GM19452 (cell line): ENCODE results near the gene WDFY3.

ENCODE experiments used
- ATAC-seq: cut with Tn5 transposase; IDR thresholded peaks from one replicate; pipeline ENCODE4 v1.9.1; 2021; ENCODE audit not compliant: unreplicated experiment

The WDFY3 gene

DNA sequence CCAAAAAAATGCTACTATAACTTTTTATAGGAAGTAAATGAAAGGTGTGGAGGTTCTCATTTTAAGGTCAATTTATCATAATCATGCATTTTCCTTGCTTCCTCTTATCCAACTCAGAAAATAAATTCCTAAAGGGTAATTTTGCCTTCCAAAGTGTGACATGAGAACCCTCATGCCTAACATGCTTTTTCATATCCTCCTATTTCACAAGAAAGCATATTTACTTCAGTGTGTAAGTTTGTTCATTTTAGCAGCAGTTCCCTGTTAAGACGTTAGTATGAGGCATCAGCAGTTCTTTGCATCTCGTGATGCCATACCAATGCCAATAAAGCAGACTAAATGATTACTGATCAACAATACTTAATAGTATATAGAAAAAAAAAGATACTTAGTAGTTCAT is 18.4 kb downstream of the WDFY3 start:
- ATAC-seq, result no peak

GRCh38 chr4:84944947-84945346 is 21.5 kb downstream of the WDFY3 start:
- no peak for ATAC-seq

GRCh38 chr4:84940960-84941359 is 25.5 kb downstream of the WDFY3 start:
- ATAC-seq, result no peak

DNA sequence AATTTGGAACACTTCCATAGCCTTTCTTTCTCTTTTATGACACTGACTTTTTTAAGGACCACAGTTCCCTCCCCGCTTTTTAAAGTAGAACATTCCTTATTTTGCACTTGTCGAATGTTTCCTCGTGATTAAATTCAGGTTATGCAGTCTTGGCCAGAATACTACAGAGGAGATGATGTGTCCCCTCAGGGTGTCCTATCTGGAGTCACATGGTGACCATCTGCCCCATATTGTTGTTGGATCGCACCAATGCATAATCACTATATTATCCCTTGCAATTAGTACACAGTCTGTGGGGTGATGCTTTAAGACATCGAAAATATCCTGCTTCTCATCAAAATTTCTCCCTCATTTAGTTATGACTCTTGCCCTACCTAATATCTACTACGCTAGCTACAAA is 27.4 kb downstream of the WDFY3 start:
- no peak for ATAC-seq

DNA sequence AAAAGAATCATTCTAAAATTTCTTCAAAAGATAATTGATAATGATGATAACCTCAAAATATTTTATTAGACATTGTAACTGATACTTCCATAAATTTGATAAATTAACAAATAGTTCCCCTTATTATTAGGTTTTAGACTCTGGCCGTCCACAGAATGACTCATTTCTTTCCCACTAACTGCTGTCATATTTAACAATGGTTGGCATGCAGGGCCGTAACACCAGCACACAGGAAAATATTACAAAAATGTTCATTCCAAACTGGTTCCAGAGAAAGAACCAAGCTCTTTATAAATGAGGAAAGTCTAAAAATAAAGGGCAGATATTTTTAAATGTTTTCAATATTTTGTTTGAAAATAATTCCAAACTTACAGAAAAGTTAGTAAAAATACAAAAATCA is 28.2 kb downstream of the WDFY3 start:
- ATAC-seq, result no peak

DNA sequence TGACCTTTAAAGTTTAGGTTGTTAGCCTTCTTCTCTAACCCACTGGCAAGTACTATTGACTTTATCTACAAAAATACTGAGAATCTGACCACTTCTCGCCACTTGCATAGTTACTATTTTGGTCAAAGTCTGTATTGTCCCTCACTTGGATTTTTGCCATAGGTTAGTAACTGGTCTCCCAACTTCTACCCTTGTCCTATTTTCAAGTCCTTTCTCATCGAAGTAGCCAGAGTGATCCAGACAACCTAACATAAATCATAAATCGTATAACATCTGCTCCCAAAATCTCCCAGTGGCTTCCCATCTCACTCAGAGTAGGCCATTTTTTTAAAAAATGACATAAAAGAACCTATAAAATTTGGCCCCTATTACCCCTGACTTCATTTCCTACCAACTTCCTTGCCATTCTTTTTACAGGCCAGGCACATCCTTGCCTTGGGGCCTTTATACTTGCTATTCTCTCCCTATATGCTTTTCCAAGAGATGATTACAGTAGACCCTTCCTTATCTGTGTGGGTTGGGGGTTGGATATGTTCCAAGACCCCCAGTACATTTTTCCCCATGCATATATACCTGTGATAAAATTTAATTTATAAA is 29.0 kb downstream of the WDFY3 start:
- ATAC-seq, result no peak

GRCh38 chr4:84936123-84936522 is 30.4 kb downstream of the WDFY3 start:
- ATAC-seq, result no peak

GRCh38 chr4:84932462-84932861 is 34.0 kb downstream of the WDFY3 start:
- ATAC-seq, result no peak

DNA sequence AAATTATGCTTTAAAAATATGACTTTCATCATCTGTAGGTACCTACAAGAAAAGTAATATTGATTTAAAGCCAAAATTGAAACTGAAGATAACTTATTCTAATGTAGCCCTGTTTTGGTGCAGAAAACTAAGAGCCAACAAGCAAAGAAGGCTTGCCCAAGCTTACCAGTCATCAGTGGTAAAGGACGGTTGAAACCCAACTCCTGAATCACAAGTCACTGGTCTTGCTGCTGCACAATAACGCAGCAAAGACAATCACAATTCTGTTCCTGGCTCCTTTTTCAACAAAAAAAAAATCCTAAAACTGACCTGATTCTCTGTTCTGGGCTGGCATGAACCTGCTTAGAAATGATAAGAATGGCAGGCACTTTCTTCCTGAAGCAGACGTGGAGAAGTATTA is 34.5 kb downstream of the WDFY3 start:
- no peak for ATAC-seq

DNA sequence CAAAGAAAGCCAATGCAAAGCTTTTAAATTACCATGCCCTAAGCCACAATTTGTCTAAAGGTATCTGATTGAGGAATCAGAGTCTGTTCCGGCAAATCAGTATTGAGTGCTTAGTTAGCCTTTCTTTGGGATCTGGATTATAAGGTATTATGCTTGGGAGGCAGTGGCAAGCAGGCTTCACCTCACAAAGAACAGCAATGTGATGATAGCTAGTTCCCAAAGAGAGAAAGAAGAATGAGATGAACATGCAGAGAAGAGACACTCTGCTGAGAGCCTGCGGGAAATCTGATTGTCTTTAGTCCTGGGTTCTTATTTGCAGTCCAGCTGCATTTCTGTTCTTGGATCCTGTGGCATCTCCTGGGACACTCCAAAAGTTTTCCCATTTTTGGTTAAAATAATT is 35.2 kb downstream of the WDFY3 start:
- no peak for ATAC-seq

GRCh38 chr4:84928089-84928488 is 38.4 kb downstream of the WDFY3 start:
- ATAC-seq, result no peak

- no peak for ATAC-seq
Measured at GRCh38 chr4:84927428-84927827, 39.1 kb downstream of the WDFY3 start.

DNA sequence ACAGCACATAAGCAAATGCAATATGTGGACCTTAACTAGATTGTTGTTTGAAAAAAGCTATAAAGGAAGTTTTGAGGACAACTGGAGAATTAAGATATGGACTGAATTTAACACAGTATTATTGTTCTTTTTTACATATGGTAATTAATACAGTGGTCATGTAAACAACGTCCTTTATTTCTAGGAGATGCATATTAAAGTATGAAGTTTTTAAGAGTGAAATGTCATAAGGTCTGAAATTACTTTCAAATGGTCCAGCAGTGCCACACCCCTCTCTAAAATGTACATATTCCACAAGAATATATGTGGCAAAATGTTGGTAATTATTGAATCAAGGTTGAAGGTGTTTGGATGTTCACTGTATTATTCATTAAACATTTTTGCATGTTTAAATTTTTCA is 40.9 kb downstream of the WDFY3 start:
- ATAC-seq, result no peak

DNA sequence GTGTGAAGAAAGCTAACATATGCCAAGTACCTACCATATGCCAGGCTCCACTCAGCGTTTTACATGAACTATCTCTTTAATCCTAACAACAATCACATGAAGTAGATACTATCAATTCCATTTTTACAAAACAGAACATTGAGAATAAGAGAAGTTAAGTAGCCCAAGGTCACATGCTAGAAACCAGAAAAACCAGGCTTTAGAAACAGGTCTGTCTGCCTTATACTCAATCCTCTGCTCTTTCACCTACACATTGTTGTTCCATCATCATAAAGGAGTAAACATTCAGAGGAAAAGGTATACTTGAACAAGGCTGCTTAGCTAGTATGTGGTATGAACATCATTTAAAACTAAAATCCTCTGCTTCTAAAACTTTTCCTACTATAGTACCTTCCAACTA is 42.1 kb downstream of the WDFY3 start:
- ATAC-seq, result no peak

DNA sequence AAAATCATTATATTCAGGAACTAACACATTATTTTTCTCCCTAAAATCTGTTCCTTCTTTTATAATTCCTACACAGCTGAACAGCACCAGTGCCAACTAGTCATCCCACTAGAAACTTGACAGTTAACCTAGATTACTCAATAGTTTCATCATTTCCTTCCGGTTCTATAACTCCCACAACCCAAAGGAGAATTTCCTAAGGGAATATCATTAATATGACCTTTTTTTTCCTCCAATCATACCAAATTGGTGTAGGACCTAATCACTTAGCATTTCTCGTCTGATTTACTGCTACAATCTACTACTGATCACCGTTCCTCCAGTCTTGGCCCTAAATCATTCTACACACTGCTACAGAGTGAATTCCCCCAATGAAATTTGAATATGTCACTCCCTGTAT is 45.9 kb downstream of the WDFY3 start:
- ATAC-seq, result no peak

- ATAC-seq, result no peak
Measured at GRCh38 chr4:84917869-84918600, 48.5 kb downstream of the WDFY3 start.

DNA sequence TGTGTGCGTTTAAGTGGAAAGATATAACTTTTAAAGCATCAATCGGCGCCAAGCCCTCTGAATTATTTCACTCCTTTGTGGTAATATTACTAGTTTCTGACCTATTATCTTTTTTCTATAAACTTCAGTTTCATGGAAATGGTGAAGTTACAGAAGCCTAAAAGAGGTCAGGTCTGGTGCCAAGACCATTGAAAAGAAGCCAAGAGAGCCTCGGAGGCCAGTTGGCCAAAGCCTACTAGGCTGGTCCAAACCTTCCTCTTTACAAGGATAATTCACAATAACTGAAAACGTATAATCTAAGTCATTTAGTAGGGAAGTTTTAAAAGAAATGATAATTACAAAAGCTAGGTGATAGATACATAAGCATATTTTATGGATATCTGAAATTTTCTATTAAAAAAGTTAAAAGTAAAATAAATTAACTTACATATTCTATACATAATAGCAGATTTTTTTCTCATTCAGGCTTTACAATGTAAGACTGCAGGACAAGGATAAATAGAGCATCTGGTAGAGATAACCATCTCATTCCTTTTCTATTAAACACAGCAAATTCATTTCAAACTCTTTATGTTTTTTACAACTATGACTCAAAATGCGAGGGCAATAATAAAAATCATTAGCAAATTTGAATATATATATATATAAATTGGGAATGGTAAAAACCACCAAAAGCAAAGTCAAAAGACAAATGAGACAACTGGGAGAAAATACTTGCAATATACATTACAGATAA is 49.2 kb downstream of the WDFY3 start:
- ATAC-seq, result no peak

GRCh38 chr4:84916227-84916626 is 50.3 kb downstream of the WDFY3 start:
- ATAC-seq, result no peak

DNA sequence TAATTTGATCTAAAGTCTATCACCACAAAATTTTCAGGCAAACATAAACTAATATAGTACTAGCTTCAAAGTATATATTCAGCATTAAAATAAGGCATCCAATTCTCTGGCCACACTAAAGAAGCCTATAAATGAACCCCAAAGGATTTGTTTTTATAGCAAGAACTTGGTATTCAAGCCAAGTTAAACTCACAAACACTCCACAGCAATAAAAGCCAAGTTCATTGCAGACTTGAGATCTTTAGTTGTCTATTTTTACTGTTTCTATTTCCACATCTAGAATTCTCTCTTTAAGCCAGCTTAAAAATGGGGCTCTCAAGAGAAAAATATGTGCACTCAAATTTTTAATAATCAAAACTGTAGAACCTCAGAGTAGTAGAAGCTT is 51.1 kb downstream of the WDFY3 start:
- no peak for ATAC-seq

- no peak for ATAC-seq
Measured at GRCh38 chr4:84914686-84915395, 51.6 kb downstream of the WDFY3 start.

DNA sequence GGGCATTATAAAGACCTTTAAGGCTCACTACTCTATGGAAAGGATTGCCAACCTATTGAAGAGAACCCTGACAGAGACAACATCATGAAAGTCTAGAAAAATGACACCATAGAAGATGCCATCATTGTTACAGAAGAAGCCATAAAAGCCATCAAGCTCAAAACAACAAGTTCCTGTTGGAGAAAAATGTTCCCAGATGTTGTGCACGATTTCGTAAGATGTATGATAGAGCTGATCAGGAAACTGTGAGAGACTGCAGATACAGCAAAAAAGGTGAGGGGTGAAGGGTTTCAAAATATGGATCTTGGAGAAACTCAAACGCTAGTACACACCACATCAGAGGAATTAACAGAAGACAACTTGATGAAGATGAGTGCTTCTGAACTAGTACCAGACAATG is 53.3 kb downstream of the WDFY3 start:
- no peak for ATAC-seq

DNA sequence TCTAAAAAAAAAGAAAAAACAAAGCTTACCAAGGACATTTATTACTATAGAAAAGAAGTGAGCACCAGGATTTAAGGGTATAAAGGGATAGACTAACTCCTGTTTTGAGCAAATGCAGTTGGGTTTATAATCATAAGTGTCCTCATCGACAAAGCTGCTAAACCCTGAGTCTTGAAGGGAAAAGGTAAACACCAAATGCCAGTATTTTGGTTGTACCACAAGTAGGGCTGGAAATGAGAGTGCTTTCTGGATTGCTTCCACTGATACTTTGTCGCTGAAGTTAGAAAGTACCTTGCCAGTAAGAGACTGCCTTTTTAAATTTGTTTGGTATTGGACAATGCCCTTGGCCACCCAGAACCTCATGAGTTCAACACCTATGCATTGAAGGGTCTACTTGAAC is 53.7 kb downstream of the WDFY3 start:
- no peak for ATAC-seq
